GM12878 (cell line): ENCODE results near the gene SUPT3H. TPM values are rescaled to one million over a fixed set of nuclear protein-coding genes. Genes with fewer than 3 reads are reported as not detected.

ENCODE experiments used
- ATAC-seq: fragments of 200-7000 bp; cut with Tn5 transposase; 3 replicates; pipeline ENCODE4 v1.9.1; 2020; ENCODE audit warnings: mild to moderate bottlenecking, moderate library complexity
- BruUV-seq: library from RNA; stranded (reverse); fragments of 400-500 nt; replicated peaks from 2 replicates; lab custom pipeline; 2021; lab: Mats Ljungman, UMichigan
- CTCF ChIA-PET: fragments of 300-600 bp; sonication (Branson Sonifier 250); formaldehyde crosslinking; extraction: SDS; loops from one replicate; lab custom pipeline; 2021; ENCODE audit warnings: inconsistent platforms; lab: Yijun Ruan, JAX
- POLR2A ChIA-PET: fragments of 350-600 bp; formaldehyde crosslinking; extraction: SDS; loops from one replicate; lab custom pipeline; 2021; ENCODE audit warnings: inconsistent platforms; lab: Charles Lee
- RAD21 ChIA-PET: fragments of 300-600 bp; sonication (Branson Sonifier 250); formaldehyde crosslinking; loops from one replicate; lab custom pipeline; 2023; ENCODE audit warnings: antibody characterized with exemption; ENCODE audit not compliant: unreplicated experiment; lab: Charles Lee
- SMC1A ChIA-PET: fragments of 300-600 bp; sonication (Branson Sonifier 250); formaldehyde crosslinking; loops from one replicate; lab custom pipeline; 2023; ENCODE audit not compliant: unreplicated experiment, uncharacterized antibody; lab: Charles Lee
- DNase-seq: peaks from one replicate; pipeline ENCODE4 v3.0.0-alpha.2; 2011; ENCODE audit warnings: low read depth, low spot score
- FAIRE-seq: peaks from 3 replicates; lab custom pipeline; 2011; peaks lifted over from hg19 to GRCh38; lab: Jason Lieb, UNC
- H2AFZ ChIP-seq: 2 replicates; pipeline ENCODE4 v1.6.0; 2011; ENCODE audit warnings: low read depth, low read length, control low read depth; ENCODE audit not compliant: control insufficient read depth
- H3K27ac ChIP-seq: 2 replicates; pipeline ENCODE4 v1.5.1; 2011; ENCODE audit warnings: control low read depth; ENCODE audit not compliant: control insufficient read depth, insufficient read depth
- H3K27me3 ChIP-seq, 2 experiments: replicated peaks in 1 of 2; 2 replicates each; pipeline versions ENCODE4 v1.6.0 to v1.6.1; 2011; ENCODE audit warnings: low read length in 1 of 2; ENCODE audit not compliant: control insufficient read depth in 2 of 2, insufficient read depth in 2 of 2
- H3K36me3 ChIP-seq, 2 experiments: 2 replicates each; pipeline ENCODE4 v1.5.1; 2011; ENCODE audit warnings: low read length in 1 of 2; ENCODE audit not compliant: control insufficient read depth in 2 of 2, insufficient read depth in 2 of 2
- H3K4me1 ChIP-seq: 2 replicates; pipeline ENCODE4 v1.6.1; 2011; ENCODE audit warnings: mild to moderate bottlenecking, low read length, moderate library complexity, mixed read lengths; ENCODE audit not compliant: control insufficient read depth, insufficient read depth
- H3K4me2 ChIP-seq: 2 replicates; pipeline ENCODE4 v1.6.0; 2011; ENCODE audit warnings: control low read depth; ENCODE audit not compliant: control insufficient read depth, insufficient read depth
- H3K4me3 ChIP-seq: fragments of 200-600 bp; sonication (generic); 2 replicates; pipeline ENCODE4 v1.5.1; 2016
- H3K79me2 ChIP-seq: 2 replicates; pipeline ENCODE4 v1.6.0; 2011; ENCODE audit warnings: low read length; ENCODE audit not compliant: control insufficient read depth, insufficient read depth
- H3K9ac ChIP-seq: 2 replicates; pipeline ENCODE4 v1.8.0; 2011; ENCODE audit warnings: low read length, control low read depth, mixed read lengths; ENCODE audit not compliant: control insufficient read depth, insufficient read depth
- H3K9me3 ChIP-seq: replicated peaks from 3 replicates; pipeline ENCODE4 v1.5.1; 2011; ENCODE audit warnings: mild to moderate bottlenecking, low read length; ENCODE audit not compliant: control insufficient read depth, insufficient read depth
- H4K20me1 ChIP-seq: 2 replicates; pipeline ENCODE4 v1.6.0; 2011; ENCODE audit not compliant: control insufficient read depth, insufficient read depth
- CHD2 ChIP-seq: IDR thresholded peaks from 2 replicates; pipeline ENCODE4 v1.6.1; 2011; ENCODE audit warnings: low read depth, low read length, improper control_type of control experiment, borderline replicate concordance
- EED ChIP-seq: sonication (generic); IDR thresholded peaks from 2 replicates; pipeline ENCODE4 v1.6.1; 2016; ENCODE audit warnings: antibody characterized with exemption, low read depth
- IKZF2 ChIP-seq, 2 experiments: fragments of 450-650 bp; IDR thresholded peaks; 2 replicates each; pipeline ENCODE4 v1.6.1; 2017; ENCODE audit warnings: mild to moderate bottlenecking in 2 of 2, moderate library complexity in 2 of 2
- MEF2A ChIP-seq: IDR thresholded peaks from 2 replicates; pipeline ENCODE4 v1.6.1; 2011; ENCODE audit warnings: low read depth, mild to moderate bottlenecking, low read length, moderate library complexity; ENCODE audit not compliant: insufficient read depth
- NFIC ChIP-seq: IDR thresholded peaks from 2 replicates; pipeline ENCODE4 v1.6.1; 2012; ENCODE audit warnings: low read depth, mild to moderate bottlenecking, inconsistent platforms, low read length, moderate library complexity
- PML ChIP-seq: IDR thresholded peaks from 2 replicates; pipeline ENCODE4 v1.6.1; 2012; ENCODE audit warnings: low read length, inconsistent platforms
- WGBS: methylation state at CpG from one replicate; pipeline ENCODE4 v1.1.6; 2016; ENCODE audit warnings: low lambda C conversion rate; ENCODE audit not compliant: insufficient replicate concordance, insufficient coverage; ENCODE audit errors: missing lambda C conversion rate; 5-methylcytosine and 5-hydroxymethylcytosine counted together
- in situ Hi-C: fragments of 300-500 bp; cut with MboI; formaldehyde crosslinking; loops from 9 replicates; pipeline ENCODE4 v1.14.3; 2018; ENCODE audit warnings: mixed read lengths
- intact Hi-C: fragments of 100-400 bp; cut with micrococcal nuclease; formaldehyde crosslinking; loops from one replicate; pipeline ENCODE4 v1.14.2; 2022; ENCODE audit not compliant: unreplicated experiment
- polyA plus RNA-seq, 11 experiments: library from polyadenylated mRNA; depleted of rRNA in 4 of 11; unstranded in 6 of 11; stranded (reverse) in 5 of 11; fragments of >200 nt; fragmentation: Nextera tagmentation in 4 of 11; fragmentation: Illumina TruSeq in 1 of 11; extraction: Ambion mirVana in 4 of 11; extraction: Trizol in 1 of 11; gene quantifications; 1 replicate in 1 of 11; 2 replicates in 10 of 11; pipeline versions ENCODE4 v1.2.1 to v1.2.3, GENCODE V29; 2011 to 2016; ENCODE audit warnings: inconsistent platforms in 2 of 11, missing spikeins in 2 of 11, low read depth in 1 of 11
- total RNA-seq, 4 experiments: library from RNA; depleted of rRNA in 3 of 4; stranded (reverse); fragments of >200 nt in 3 of 4; fragmentation: Illumina TruSeq in 1 of 4; extraction: Trizol in 1 of 4; gene quantifications; 2 replicates each; pipeline versions ENCODE4 v1.2.1 to v1.2.3, GENCODE V29; 2013 to 2021
- TF ChIP-seq, protein P1 (sequence below): fragments of 450-650 bp; IDR thresholded peaks from 2 replicates; pipeline ENCODE4 v1.6.1; 2017; ENCODE audit warnings: mild to moderate bottlenecking, moderate library complexity
- TF ChIP-seq, protein P2 (sequence below): fragments of 150-350 bp; IDR thresholded peaks from 2 replicates; pipeline ENCODE4 v1.6.1; 2014; ENCODE audit warnings: mild to moderate bottlenecking, low read depth, low read length
- TF ChIP-seq, protein P3 (sequence below): fragments of 450-650 bp; IDR thresholded peaks from 2 replicates; pipeline ENCODE4 v1.6.1; 2017; ENCODE audit warnings: mild to moderate bottlenecking
- TF ChIP-seq, protein P4 (sequence below): fragments of 450-650 bp; IDR thresholded peaks from 2 replicates; pipeline ENCODE4 v1.6.1; 2017; ENCODE audit warnings: low read depth, mild to moderate bottlenecking, moderate library complexity

SUPT3H gene
- total and polyA plus RNA-seq, 10 of the 15 experiments (the other 5 are each of a cell fraction or from before 2014, with no cell fraction given) = 0.51 to 3.7 (median 2.0) TPM

DNA sequence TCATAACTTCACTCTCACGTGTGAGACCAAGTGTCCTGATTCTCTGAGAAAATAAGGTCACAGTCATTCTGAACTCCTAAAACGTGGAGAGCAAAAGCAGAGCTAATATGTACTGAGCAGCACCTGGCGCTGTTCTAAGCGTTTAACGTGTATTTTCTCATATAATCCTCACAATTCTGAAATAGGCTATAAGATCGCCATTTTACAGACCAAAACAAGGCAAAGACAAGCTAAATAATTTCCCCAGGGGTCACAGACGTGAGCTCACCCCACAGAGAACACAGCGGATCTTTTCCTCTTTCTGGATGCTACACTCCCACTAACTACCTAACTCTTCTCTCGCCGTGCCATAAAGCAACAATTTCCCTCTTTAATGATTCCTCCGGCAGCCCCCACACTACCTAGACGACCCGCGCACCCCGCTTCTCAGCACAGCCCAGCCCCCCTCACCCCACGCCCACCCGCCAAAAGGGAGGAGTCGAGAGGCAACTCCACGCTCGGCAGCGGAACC is 636 bp downstream of the SUPT3H start:
- BruUV-seq = TSS peak; percentile 93
- Histone ChIP-seq H3K36me3 (no peaks in the 10 kb centered on the region), H2AFZ (peak overlapping the region; percentile 95), H3K4me2 (peak overlapping the region; percentile 78), H3K9ac (peak overlapping the region; percentile 53; the same call in 1 of the 2 replicates), H4K20me1 (no peaks in the 10 kb centered on the region), H3K4me3 (peak overlapping the region; percentile 69), H3K4me1 (no peaks in the 10 kb centered on the region; the same call in 1 of the 2 replicates), H3K27ac (peak overlapping the region; percentile 80), H3K27me3 (peaks cover 0 to 2% of the 10 kb centered on the region in 2 experiments; a peak in 1 of 4 replicates), H3K79me2 (no peaks in the 10 kb centered on the region), H3K9me3 (no peaks in the 10 kb centered on the region; the same call in 2 of the 3 replicates)
- RAD21 ChIA-PET = interaction anchor here (1.5 to 2.9 kb wide), 6 partner anchors 39 to 746 kb away, joined by 4 to 16 read pairs (median 8); no protein-coding TSS in a partner anchor
- ATAC-seq (peak; percentile 4), FAIRE-seq (peak; percentile 56), DNase-seq (peak; percentile 17)
- POLR2A ChIA-PET = interaction anchor here (0.5 kb wide), 1 partner anchor 68 kb away, joined by 3 read pairs; no protein-coding TSS in a partner anchor
- intact Hi-C loops (loop anchor here (5.0 to 10.0 kb wide), 4 partner anchors 222 to 720 kb away; no protein-coding TSS in a partner anchor), in situ Hi-C loops (no loop called here)
- WGBS = under 1% methylated on average over 20 of the region's 21 CpGs
- SMC1A ChIA-PET = interaction anchor here (1.4 to 2.9 kb wide), 2 partner anchors 9 to 338 kb away, joined by 3 to 15 read pairs; no protein-coding TSS in a partner anchor
- CTCF ChIA-PET = interaction anchor here (0.7 to 4.4 kb wide), 5 partner anchors 10 to 720 kb away, joined by 3 to 22 read pairs (median 8); no protein-coding TSS in a partner anchor
- TF ChIP-seq NFIC (no peak), CHD2 (peak; percentile 63; the same call in 1 of the 2 replicates), IKZF2 (IDR thresholded peaks at IDR 0.05) (no peak), MEF2A (no peak), EED (no peak), PML (no peak)
- TF ChIP-seq, protein P1, sequence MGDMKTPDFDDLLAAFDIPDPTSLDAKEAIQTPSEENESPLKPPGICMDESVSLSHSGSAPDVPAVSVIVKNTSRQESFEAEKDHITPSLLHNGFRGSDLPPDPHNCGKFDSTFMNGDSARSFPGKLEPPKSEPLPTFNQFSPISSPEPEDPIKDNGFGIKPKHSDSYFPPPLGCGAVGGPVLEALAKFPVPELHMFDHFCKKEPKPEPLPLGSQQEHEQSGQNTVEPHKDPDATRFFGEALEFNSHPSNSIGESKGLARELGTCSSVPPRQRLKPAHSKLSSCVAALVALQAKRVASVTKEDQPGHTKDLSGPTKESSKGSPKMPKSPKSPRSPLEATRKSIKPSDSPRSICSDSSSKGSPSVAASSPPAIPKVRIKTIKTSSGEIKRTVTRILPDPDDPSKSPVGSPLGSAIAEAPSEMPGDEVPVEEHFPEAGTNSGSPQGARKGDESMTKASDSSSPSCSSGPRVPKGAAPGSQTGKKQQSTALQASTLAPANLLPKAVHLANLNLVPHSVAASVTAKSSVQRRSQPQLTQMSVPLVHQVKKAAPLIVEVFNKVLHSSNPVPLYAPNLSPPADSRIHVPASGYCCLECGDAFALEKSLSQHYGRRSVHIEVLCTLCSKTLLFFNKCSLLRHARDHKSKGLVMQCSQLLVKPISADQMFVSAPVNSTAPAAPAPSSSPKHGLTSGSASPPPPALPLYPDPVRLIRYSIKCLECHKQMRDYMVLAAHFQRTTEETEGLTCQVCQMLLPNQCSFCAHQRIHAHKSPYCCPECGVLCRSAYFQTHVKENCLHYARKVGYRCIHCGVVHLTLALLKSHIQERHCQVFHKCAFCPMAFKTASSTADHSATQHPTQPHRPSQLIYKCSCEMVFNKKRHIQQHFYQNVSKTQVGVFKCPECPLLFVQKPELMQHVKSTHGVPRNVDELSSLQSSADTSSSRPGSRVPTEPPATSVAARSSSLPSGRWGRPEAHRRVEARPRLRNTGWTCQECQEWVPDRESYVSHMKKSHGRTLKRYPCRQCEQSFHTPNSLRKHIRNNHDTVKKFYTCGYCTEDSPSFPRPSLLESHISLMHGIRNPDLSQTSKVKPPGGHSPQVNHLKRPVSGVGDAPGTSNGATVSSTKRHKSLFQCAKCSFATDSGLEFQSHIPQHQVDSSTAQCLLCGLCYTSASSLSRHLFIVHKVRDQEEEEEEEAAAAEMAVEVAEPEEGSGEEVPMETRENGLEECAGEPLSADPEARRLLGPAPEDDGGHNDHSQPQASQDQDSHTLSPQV = no peak
- TF ChIP-seq, protein P2, sequence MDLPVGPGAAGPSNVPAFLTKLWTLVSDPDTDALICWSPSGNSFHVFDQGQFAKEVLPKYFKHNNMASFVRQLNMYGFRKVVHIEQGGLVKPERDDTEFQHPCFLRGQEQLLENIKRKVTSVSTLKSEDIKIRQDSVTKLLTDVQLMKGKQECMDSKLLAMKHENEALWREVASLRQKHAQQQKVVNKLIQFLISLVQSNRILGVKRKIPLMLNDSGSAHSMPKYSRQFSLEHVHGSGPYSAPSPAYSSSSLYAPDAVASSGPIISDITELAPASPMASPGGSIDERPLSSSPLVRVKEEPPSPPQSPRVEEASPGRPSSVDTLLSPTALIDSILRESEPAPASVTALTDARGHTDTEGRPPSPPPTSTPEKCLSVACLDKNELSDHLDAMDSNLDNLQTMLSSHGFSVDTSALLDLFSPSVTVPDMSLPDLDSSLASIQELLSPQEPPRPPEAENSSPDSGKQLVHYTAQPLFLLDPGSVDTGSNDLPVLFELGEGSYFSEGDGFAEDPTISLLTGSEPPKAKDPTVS = no peak
- TF ChIP-seq, protein P3, sequence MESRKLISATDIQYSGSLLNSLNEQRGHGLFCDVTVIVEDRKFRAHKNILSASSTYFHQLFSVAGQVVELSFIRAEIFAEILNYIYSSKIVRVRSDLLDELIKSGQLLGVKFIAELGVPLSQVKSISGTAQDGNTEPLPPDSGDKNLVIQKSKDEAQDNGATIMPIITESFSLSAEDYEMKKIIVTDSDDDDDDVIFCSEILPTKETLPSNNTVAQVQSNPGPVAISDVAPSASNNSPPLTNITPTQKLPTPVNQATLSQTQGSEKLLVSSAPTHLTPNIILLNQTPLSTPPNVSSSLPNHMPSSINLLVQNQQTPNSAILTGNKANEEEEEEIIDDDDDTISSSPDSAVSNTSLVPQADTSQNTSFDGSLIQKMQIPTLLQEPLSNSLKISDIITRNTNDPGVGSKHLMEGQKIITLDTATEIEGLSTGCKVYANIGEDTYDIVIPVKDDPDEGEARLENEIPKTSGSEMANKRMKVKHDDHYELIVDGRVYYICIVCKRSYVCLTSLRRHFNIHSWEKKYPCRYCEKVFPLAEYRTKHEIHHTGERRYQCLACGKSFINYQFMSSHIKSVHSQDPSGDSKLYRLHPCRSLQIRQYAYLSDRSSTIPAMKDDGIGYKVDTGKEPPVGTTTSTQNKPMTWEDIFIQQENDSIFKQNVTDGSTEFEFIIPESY = no peak
- TF ChIP-seq, protein P4, sequence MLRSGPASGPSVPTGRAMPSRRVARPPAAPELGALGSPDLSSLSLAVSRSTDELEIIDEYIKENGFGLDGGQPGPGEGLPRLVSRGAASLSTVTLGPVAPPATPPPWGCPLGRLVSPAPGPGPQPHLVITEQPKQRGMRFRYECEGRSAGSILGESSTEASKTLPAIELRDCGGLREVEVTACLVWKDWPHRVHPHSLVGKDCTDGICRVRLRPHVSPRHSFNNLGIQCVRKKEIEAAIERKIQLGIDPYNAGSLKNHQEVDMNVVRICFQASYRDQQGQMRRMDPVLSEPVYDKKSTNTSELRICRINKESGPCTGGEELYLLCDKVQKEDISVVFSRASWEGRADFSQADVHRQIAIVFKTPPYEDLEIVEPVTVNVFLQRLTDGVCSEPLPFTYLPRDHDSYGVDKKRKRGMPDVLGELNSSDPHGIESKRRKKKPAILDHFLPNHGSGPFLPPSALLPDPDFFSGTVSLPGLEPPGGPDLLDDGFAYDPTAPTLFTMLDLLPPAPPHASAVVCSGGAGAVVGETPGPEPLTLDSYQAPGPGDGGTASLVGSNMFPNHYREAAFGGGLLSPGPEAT = no peak
